Muscle of back (tissue), 11 donors: Measurements from ENCODE around the gene DAGLA. TPM values are rescaled to one million over a fixed set of nuclear protein-coding genes. Genes with fewer than 3 reads are reported as not detected.

Experiments
- DNase-seq, 3 donors: peaks; one replicate each; pipeline versions ENCODE4 v3.0.0 to v3.0.0-alpha.2; 2013
- polyA plus RNA-seq, 10 donors: library from polyadenylated mRNA; unstranded; fragments of 120-200 nt; gene quantifications; one replicate each; pipeline ENCODE4 v1.2.1, GENCODE V29; 2013; ENCODE audit not compliant: insufficient read length in 10 of 10

DAGLA gene
- polyA plus RNA-seq, 10 donors, result 3.8 to 5.8 (median 4.9) TPM

GRCh38 chr11:61728940-61729219 is 48.7 kb downstream of the DAGLA start:
- DNase-seq, result no peak

GRCh38 chr11:61730240-61730994 is 50.2 kb downstream of the DAGLA start:
- DNase-seq, result no peak

GRCh38 chr11:61731211-61731951 is 51.2 kb downstream of the DAGLA start:
- DNase-seq, result no peak

- peak in 1 of 3 donors; percentile 43 for DNase-seq
These were observed 51.9 kb downstream of the DAGLA start for GRCh38 chr11:61731952-61732675.

- no peak for DNase-seq
These were observed 52.5 kb downstream of the DAGLA start for GRCh38 chr11:61732705-61733104.

GRCh38 chr11:61733120-61733978 is 53.2 kb downstream of the DAGLA start:
- DNase-seq, result peak; percentile 83 to 93 (median 88)

GRCh38 chr11:61734767-61735166 is 54.6 kb downstream of the DAGLA start:
- no peak for DNase-seq

GRCh38 chr11:61735391-61735790 is 55.2 kb downstream of the DAGLA start:
- no peak for DNase-seq

- no peak for DNase-seq
These were observed 56.1 kb downstream of the DAGLA start for GRCh38 chr11:61736310-61736709.

- DNase-seq, result no peak
These were observed 56.9 kb downstream of the DAGLA start for GRCh38 chr11:61737131-61737530.

- DNase-seq, result peak in 1 of 3 donors; percentile 43
These were observed 57.6 kb downstream of the DAGLA start for GRCh38 chr11:61737636-61738386.

- no peak for DNase-seq
These were observed 58.6 kb downstream of the DAGLA start for GRCh38 chr11:61738776-61739175.

GRCh38 chr11:61739413-61739812 is 59.2 kb downstream of the DAGLA start:
- DNase-seq, result no peak

GRCh38 chr11:61739966-61740365 is 59.8 kb downstream of the DAGLA start:
- DNase-seq, result no peak

GRCh38 chr11:61742391-61742790 is 62.2 kb downstream of the DAGLA start:
- DNase-seq, result no peak

GRCh38 chr11:61743486-61744095 is 63.4 kb downstream of the DAGLA start:
- DNase-seq, result no peak

GRCh38 chr11:61744181-61744580 is 64.0 kb downstream of the DAGLA start:
- DNase-seq, result no peak

- DNase-seq, result no peak
These were observed 64.5 kb downstream of the DAGLA start for GRCh38 chr11:61744609-61745156.

- DNase-seq, result peak in 1 of 3 donors; percentile 56
These were observed 65.7 kb downstream of the DAGLA start for GRCh38 chr11:61745781-61746441.
